GM19099 (cell line): ENCODE data around the gene MRPL42.

Experiments used
- POLR2A ChIP-seq: IDR thresholded peaks from 3 replicates; pipeline ENCODE4 v1.6.1; 2011; ENCODE audit warnings: low read depth; ENCODE audit not compliant: insufficient read length; ENCODE audit errors: extremely low read depth

MRPL42 gene

DNA sequence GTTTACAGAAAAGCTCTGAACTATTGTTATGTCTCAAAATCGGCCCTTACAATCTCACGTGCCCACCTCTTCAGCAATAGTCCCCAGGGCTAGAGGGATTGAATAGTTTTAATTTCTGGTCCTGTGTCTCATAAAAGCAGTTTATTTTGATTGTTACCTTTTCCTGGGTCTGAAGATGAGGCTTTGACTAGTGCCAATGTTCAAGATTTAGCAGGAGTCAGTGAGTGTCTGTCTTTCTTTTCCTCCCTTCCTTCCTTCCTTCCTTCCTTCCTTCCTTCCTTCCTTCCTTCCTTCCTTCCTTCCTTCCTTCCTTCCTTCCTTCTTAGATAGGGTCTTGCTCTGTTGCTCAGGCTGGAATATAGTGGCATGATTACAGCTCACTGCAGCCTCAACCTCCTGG lies 80.5 kb downstream of the MRPL42 start:
- TF ChIP-seq POLR2A = no peak

DNA sequence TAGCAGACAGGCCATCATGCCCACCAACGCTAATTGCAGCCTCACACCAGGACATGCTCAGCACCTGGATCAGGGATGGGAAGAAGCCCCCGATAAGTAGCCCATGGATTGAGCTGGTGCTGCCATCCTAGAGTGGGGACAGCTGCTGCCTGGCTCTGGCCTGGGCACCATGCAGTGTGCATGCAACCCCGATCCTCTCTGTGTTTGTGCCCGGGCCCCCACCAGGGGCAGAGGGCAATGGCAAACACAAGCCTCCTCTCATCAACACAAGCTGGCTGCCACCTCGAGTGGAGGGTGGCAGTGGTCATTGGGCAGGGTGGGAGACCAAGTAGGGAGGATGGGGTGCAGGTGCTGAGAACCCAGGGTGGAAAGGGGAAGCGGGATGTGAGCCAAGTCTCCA lies 81.9 kb downstream of the MRPL42 start:
- TF ChIP-seq POLR2A = no peak

DNA sequence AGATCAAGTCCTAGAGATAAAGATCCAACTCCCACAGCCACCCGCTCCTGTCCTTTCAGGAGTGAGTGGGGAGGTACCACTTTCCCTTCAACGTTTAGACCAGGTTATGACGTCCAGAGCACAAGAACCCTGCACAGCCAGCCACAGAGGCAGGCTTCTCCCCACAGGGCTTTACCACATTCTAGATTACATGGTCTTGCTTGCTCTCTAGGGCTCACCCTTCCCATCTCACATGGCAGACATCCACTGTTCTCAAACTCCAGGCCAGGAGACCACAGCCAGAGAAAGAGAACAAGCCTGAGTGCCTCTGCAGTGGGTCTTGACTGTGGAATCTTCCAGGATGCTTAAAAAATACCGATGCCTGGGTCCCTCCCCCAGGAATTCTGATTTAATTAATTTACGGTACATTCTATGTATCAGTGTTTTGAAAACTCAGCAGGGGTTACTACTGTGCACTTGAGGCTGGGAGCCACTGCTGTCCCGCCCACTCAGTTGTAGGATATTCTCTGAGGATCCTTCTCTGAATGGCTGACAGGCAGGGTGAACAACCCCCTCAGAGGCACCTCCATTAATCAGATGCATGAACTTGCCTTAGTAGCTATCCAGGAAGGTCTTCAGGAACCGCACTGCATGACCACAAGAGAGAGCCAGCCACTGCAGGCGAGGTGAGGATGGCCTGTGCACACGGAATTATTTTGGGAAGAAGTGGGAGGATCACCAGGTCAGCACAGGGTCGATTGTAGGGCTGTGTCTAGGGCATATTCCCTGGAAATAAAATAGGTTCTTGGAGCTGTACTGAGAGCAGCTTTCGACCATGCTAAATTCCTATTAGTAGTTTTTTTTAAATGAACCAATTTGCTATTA lies 83.7 kb downstream of the MRPL42 start:
- TF ChIP-seq POLR2A = no peak

DNA sequence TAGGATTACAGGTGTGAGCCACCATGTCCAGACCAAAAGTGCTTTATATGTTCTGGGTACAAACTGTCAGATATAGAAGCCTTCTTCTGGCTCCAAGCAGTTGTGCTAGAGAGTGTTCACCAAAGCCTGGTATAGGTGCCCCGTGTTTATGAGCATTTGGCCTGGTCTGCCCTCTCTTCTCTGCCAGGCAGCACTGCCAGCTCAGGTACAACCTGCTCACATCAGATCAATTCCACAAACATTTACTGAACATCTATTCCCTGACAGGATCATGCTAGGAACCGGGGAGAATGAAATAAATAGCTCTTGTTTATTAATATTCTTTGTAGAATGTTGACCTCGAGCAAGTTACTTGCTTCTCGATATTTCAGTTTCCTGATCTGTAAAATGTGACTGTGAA lies 85.1 kb downstream of the MRPL42 start:
- no peak for TF ChIP-seq POLR2A

DNA sequence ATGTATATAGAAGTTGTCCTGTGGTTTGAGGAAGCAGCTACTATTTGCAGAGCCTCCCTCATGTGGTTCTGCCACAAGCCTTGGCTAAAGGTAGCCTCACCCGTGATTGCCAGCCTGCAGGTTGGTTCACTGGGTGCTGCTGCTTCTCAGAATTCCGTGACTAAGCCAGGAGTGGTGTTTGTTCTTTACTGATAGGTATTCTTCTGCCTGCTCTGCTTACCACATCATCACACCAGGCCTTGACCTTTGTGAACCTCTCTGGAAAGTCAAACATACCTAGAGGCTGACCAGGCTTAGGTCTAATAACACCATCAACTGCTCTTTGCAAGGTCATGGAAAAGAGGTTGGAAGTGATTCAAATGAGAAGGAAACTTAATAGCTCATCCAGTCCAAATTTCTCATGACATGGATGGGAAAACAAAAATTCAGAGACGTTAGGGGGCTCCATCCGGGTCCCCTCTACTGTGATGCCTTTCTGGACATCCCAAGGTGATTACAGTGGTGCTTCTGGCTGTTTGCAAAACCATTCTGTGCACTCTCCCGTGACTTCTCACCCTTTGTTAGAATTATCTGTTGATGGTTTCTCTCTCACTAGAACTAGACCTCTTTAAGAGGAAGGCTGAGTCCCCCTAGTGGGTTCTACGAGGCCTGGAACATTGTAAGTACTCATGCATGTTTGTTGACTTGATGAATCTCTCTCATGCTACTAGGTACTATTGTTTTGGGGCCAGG lies 96.7 kb downstream of the MRPL42 start:
- TF ChIP-seq POLR2A = no peak

DNA sequence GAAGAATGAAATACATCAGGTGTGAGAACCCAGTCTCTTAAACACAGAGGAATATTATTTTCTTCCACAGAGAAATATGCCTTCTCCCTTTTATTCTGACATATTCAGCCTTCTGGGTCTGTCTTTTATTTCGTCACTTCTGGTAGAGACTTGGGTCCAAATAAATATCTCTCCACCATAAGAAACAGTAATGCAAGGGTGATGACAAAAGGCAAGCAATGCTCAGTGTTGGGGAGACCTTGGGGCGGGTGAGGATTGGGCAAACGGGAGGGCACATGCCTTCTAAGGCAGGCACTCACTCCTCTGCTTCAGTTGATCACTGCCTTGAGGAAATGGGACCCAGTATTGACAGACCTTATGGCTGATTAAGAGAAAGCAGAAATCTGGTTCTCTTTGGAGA lies 98.4 kb downstream of the MRPL42 start:
- no peak for TF ChIP-seq POLR2A
